CD4-positive, alpha-beta T cell (primary cell): ENCODE data around the gene EFR3B. TPM values are rescaled to one million over a fixed set of nuclear protein-coding genes. Genes with fewer than 3 reads are reported as not detected.

ENCODE experiments used
- ATAC-seq: fragments of 200-7000 bp; cut with Tn5 transposase; one replicate; pipeline ENCODE4 v1.10.0; 2022; ENCODE audit warnings: mild to moderate bottlenecking; ENCODE audit not compliant: poor library complexity
- CTCF ChIA-PET: fragments of 350-600 bp; sonication (Branson Sonifier 250); formaldehyde crosslinking; loops from one replicate; lab custom pipeline; 2021; ENCODE audit warnings: antibody characterized with exemption, inconsistent platforms; lab: Charles Lee
- POLR2A ChIA-PET: fragments of 350-600 bp; sonication (Branson Sonifier 250); formaldehyde crosslinking; loops from one replicate; lab custom pipeline; 2021; ENCODE audit warnings: antibody characterized with exemption, inconsistent platforms; lab: Charles Lee
- DNase-seq, 14 experiments: peaks; one replicate each; pipeline ENCODE4 v3.0.0-alpha.2; 2013 to 2020; ENCODE audit warnings: mixed read lengths in 2 of 14
- H3K27ac ChIP-seq, 2 donors: one replicate each; pipeline versions ENCODE4 v1.5.1 to v1.7.0; 2013; ENCODE audit warnings: low read length in 2 of 2, low read depth in 1 of 2, mild to moderate bottlenecking in 1 of 2
- H3K27me3 ChIP-seq, 2 experiments: 1 replicate in 1 of 2; 2 replicates in 1 of 2; pipeline versions ENCODE4 v1.6.1 to v1.7.0; 2013; ENCODE audit warnings: low read length in 2 of 2, control low read depth in 1 of 2, mild to moderate bottlenecking in 1 of 2, moderate library complexity in 1 of 2; ENCODE audit not compliant: insufficient read depth in 2 of 2, control insufficient read depth in 1 of 2
- H3K36me3 ChIP-seq: one replicate; pipeline ENCODE4 v1.6.1; 2013; ENCODE audit warnings: low read length, control low read depth; ENCODE audit not compliant: insufficient read depth
- H3K4me1 ChIP-seq: one replicate; pipeline ENCODE4 v1.6.1; 2013; ENCODE audit warnings: low read length, control low read depth; ENCODE audit not compliant: insufficient read depth
- H3K4me3 ChIP-seq: one replicate; pipeline ENCODE4 v1.5.1; 2013; ENCODE audit warnings: mild to moderate bottlenecking, low read length, moderate library complexity
- H3K9me3 ChIP-seq, 2 experiments: 1 replicate in 1 of 2; 2 replicates in 1 of 2; pipeline versions ENCODE4 v1.6.1 to v1.7.0; 2013; ENCODE audit warnings: low read length in 2 of 2, mild to moderate bottlenecking in 2 of 2, control low read depth in 1 of 2, moderate library complexity in 1 of 2; ENCODE audit not compliant: control insufficient read depth in 1 of 2, insufficient read depth in 1 of 2
- H3K27ac Mint-ChIP-seq: one replicate; pipeline ENCODE4 v1.8.0; 2020; ENCODE audit warnings: mixed read lengths
- H3K27me3 Mint-ChIP-seq: one replicate; pipeline ENCODE4 v1.8.0; 2021; ENCODE audit warnings: mixed read lengths
- H3K36me3 Mint-ChIP-seq: one replicate; pipeline ENCODE4 v1.8.0; 2021; ENCODE audit warnings: low read depth, mixed read lengths
- H3K4me1 Mint-ChIP-seq: one replicate; pipeline ENCODE4 v1.8.0; 2021; ENCODE audit warnings: low read depth, mixed read lengths
- H3K4me3 Mint-ChIP-seq: one replicate; pipeline ENCODE4 v1.8.0; 2020; ENCODE audit warnings: mild to moderate bottlenecking, mixed read lengths
- H3K9me3 Mint-ChIP-seq: one replicate; pipeline ENCODE4 v1.8.0; 2020; ENCODE audit warnings: mixed read lengths
- CTCF ChIP-seq: fragments of 200-600 bp; IDR thresholded peaks from one replicate; pipeline ENCODE4 v1.8.0; 2022; ENCODE audit warnings: antibody characterized with exemption, mild to moderate bottlenecking
- intact Hi-C, 2 experiments: fragments of 100-400 bp; cut with DNase I in 1 of 2; cut with micrococcal nuclease in 1 of 2; formaldehyde crosslinking; loops; one replicate each; pipeline versions ENCODE4 v1.15.1 to v1.9.0; 2023 to 2025; cut with DNase I, micrococcal nuclease
- total RNA-seq, 174 experiments: library from RNA in 2 of 174; stranded (reverse) in 2 of 174; gene quantifications; one replicate each; pipeline ENCODE4 v1.2.3 and lab custom pipeline; 2021 to 2026

EFR3B gene
- total RNA-seq, 2 experiments from 2014 or later: 0.11 TPM; not detected in 1

- Histone ChIP-seq H3K9me3 (no peaks in the 10 kb centered on the region), H3K27ac (no peak overlapping the region), H3K4me3 (no peak overlapping the region), H3K27me3 (peaks cover 26 to 40% of the 10 kb centered on the region in 2 experiments), H3K36me3 (no peaks in the 10 kb centered on the region), H3K4me1 (no peaks in the 10 kb centered on the region)
- POLR2A ChIA-PET: no interaction called here
- no peaks in the 10 kb centered on the region for H3K36me3 Mint-ChIP-seq
- H3K27me3 Mint-ChIP-seq: peaks cover 58% of the 10 kb centered on the region
- no peak overlapping the region for H3K4me3 Mint-ChIP-seq
- CTCF ChIA-PET: no interaction called here
- no peaks in the 10 kb centered on the region for H3K9me3 Mint-ChIP-seq
- DNase-seq (no peak), ATAC-seq (no peak)
- TF ChIP-seq CTCF: no peak
- no peak overlapping the region for H3K27ac Mint-ChIP-seq
- peaks cover 4% of the 10 kb centered on the region for H3K4me1 Mint-ChIP-seq
- intact Hi-C loops: no loop called here
Measured at GRCh38 chr2:25049422-25049821, 7.5 kb downstream of the EFR3B start.

- Mint-ChIP-seq H3K4me3 (no peak overlapping the region), H3K27ac (no peak overlapping the region), H3K4me1 (no peaks in the 10 kb centered on the region), H3K36me3 (no peaks in the 10 kb centered on the region), H3K27me3 (peaks cover 56% of the 10 kb centered on the region), H3K9me3 (no peaks in the 10 kb centered on the region)
- Histone ChIP-seq H3K9me3 (no peaks in the 10 kb centered on the region), H3K4me3 (no peak overlapping the region), H3K27ac (no peak overlapping the region), H3K27me3 (peaks cover 18 to 33% of the 10 kb centered on the region in 2 experiments), H3K36me3 (no peaks in the 10 kb centered on the region), H3K4me1 (no peaks in the 10 kb centered on the region)
- DNase-seq (no peak), ATAC-seq (no peak)
- ChIA-PET CTCF (no interaction called here), POLR2A (interaction anchor here (0.7 kb wide), 1 partner anchor 577 kb away, joined by 3 read pairs; no protein-coding TSS in a partner anchor)
- intact Hi-C loops: no loop called here
- no peak for TF ChIP-seq CTCF
Measured at GRCh38 chr2:25050128-25050527, 8.3 kb downstream of the EFR3B start.

- no peaks in the 10 kb centered on the region for H3K4me1 Mint-ChIP-seq
- no peak for ATAC-seq
- no peak for DNase-seq
- Histone ChIP-seq H3K4me1 (no peaks in the 10 kb centered on the region), H3K36me3 (no peaks in the 10 kb centered on the region), H3K27ac (no peak overlapping the region), H3K4me3 (no peak overlapping the region), H3K9me3 (no peaks in the 10 kb centered on the region), H3K27me3 (peaks cover 4 to 13% of the 10 kb centered on the region in 2 experiments)
- no peak overlapping the region for H3K27ac Mint-ChIP-seq
- CTCF ChIA-PET: interaction anchor here (1.1 kb wide), 1 partner anchor 30 kb away, joined by 3 read pairs; no protein-coding TSS in a partner anchor
- intact Hi-C loops: no loop called here
- H3K27me3 Mint-ChIP-seq: peaks cover 37% of the 10 kb centered on the region
- no peak overlapping the region for H3K4me3 Mint-ChIP-seq
- no peak for TF ChIP-seq CTCF
- POLR2A ChIA-PET: no interaction called here
- no peaks in the 10 kb centered on the region for H3K36me3 Mint-ChIP-seq
- no peaks in the 10 kb centered on the region for H3K9me3 Mint-ChIP-seq
Measured at GRCh38 chr2:25053041-25053440, 11.2 kb downstream of the EFR3B start.
